Stimulated activated naive B cell treated with anti-CD40 and anti-IgM and Interleukin-4, amounts not matched to agents 10 μg/mL and 1 μg/mL and 100 μg/mL, for 72 hours (primary cell): ENCODE measurements around the gene BAZ2B.
"Not testable (repeated sequence)": the region's sequence is repeated elsewhere in the genome, so short reads cannot be mapped to it uniquely, and the experiment has no call there.

Source experiments
- ATAC-seq, 2 donors: fragments of 150-1000 bp; cut with Tn5 transposase; replicated peaks; 2 replicates each; pipeline ENCODE4 v1.10.0; 2021; ENCODE audit warnings: moderate library complexity in 1 of 2
- DNase-seq: peaks from one replicate; pipeline ENCODE4 v3.0.0; 2021
- H3K27ac Mint-ChIP-seq: one replicate; pipeline ENCODE4 v1.8.0; 2022; ENCODE audit warnings: mild to moderate bottlenecking, mixed read lengths
- H3K27me3 Mint-ChIP-seq, 2 donors: one replicate each; pipeline ENCODE4 v1.8.0; 2022; ENCODE audit warnings: mixed read lengths in 2 of 2
- H3K36me3 Mint-ChIP-seq, 2 donors: one replicate each; pipeline ENCODE4 v1.8.0; 2022; ENCODE audit warnings: mixed read lengths in 2 of 2, mild to moderate bottlenecking in 1 of 2
- H3K4me1 Mint-ChIP-seq, 2 donors: one replicate each; pipeline ENCODE4 v1.8.0; 2022; ENCODE audit warnings: mixed read lengths in 2 of 2, mild to moderate bottlenecking in 1 of 2
- H3K4me3 Mint-ChIP-seq, 2 donors: one replicate each; pipeline ENCODE4 v1.8.0; 2022; ENCODE audit warnings: mild to moderate bottlenecking in 2 of 2, mixed read lengths in 2 of 2, moderate library complexity in 1 of 2
- H3K9me3 Mint-ChIP-seq, 2 donors: one replicate each; pipeline ENCODE4 v1.8.0; 2022; ENCODE audit warnings: mixed read lengths in 2 of 2, mild to moderate bottlenecking in 1 of 2

BAZ2B gene

DNA sequence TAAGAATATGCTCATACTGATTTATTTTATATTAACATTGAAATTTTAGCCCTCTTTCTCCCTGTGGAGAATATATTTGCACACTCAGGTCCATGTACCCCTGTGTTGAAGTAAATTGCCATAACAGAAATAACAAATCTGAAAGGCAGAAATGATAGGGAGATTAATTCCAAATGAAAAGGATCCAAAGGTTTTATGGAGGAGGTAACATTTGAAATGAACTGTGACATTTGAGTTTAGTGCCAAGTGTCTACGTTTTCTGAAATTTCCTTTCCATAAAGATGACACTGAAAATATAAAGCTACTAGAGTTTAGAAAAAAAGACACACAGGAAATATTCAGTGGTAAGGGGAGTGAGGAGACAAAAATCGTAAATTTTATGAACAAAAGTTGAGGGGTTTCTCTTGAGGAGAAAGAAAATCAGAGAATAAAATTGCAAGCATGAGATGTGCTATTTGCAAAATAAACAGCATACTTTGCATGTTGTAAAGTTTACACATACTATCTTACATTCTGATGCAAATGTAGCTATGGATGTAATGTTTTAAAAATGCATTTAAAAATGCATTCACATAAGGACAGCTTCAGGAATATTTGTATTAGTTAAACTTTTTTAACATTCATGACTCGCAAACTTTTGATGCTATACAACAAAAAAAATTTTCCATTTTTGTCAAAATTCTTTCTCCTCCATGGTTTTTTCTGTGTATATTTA is 69.5 kb downstream of the BAZ2B start:
- Mint-ChIP-seq H3K4me3 (no peak overlapping the region), H3K4me1 (peaks cover 3 to 6% of the 10 kb centered on the region in 2 donors), H3K27me3 (no peaks in the 10 kb centered on the region), H3K36me3 (peaks cover 5 to 8% of the 10 kb centered on the region in 2 donors), H3K27ac (no peak overlapping the region), H3K9me3 (peaks cover 3 to 7% of the 10 kb centered on the region in 2 donors)
- ATAC-seq (no peak), DNase-seq (no peak)

DNA sequence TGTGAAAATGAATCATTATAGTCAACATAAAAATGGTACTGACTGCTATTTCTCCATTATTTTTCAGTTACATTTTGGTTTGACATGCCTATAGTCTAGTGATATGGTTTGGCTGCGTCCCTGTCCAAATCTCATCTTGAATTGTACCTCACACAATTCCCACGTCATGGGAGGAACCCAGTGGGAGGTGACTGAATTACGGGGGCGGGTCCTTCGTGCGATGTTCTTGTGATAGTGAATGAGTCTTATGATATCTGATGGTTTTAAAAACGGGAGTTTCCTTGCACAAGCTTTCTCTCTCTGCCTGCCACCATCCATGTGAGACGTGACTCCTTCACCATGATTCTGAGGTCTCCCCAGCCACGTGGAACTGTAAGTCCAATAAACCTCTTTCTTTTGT is 70.3 kb downstream of the BAZ2B start:
- DNase-seq (no peak), ATAC-seq (no peak)
- H3K4me1 Mint-ChIP-seq: peaks cover 3 to 6% of the 10 kb centered on the region in 2 donors
- H3K9me3 Mint-ChIP-seq: peaks cover 8 to 10% of the 10 kb centered on the region in 2 donors
- peaks cover 9 to 14% of the 10 kb centered on the region in 2 donors for H3K36me3 Mint-ChIP-seq
- H3K27me3 Mint-ChIP-seq: no peaks in the 10 kb centered on the region
- no peak overlapping the region for H3K4me3 Mint-ChIP-seq
- H3K27ac Mint-ChIP-seq: no peak overlapping the region

DNA sequence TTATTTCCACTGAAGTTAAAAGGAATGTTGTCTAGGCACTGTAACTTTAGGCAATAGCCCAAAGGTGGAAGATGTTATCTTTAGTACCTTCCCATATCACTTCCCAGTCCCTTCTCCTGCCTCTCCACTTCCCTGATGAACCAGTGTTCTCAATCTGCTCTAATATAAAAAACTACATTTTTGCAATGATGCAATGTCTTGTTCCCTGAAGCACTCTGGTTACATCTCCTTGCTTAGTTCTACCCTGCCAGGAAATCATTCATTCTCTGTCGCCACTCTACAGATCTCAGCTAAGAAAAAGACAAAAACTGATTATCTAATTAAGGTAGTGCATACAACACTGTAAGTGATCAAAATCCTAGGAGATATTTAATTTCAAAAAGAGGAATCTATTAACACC is 71.3 kb downstream of the BAZ2B start:
- H3K36me3 Mint-ChIP-seq: peaks cover 9 to 14% of the 10 kb centered on the region in 2 donors
- DNase-seq (no peak), ATAC-seq (no peak)
- peaks cover 8 to 10% of the 10 kb centered on the region in 2 donors for H3K9me3 Mint-ChIP-seq
- peaks cover 3 to 6% of the 10 kb centered on the region in 2 donors for H3K4me1 Mint-ChIP-seq
- H3K4me3 Mint-ChIP-seq: no peak overlapping the region
- no peaks in the 10 kb centered on the region for H3K27me3 Mint-ChIP-seq
- H3K27ac Mint-ChIP-seq: no peak overlapping the region

DNA sequence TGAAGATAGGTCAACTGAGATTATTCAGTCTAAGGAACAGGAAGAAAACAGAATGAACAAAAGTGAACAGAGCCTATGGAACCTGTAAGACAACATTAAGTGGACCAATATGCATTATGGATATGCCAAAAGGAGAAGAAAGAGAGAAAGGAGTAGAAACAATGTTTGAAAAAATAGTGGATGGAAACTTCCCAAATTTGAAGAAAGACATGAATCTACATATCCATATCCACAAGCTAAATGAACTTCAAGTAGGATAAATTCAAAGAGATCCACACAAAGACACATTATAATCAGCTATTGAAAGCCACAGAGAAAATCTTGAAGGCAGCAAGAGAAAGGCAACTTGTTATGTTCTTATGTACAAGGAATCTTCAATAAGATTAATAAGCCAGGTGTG is 74.2 kb downstream of the BAZ2B start:
- H3K9me3 Mint-ChIP-seq: peaks cover 8 to 9% of the 10 kb centered on the region in 2 donors
- no peaks in the 10 kb centered on the region for H3K27me3 Mint-ChIP-seq
- no peak for DNase-seq
- no peak overlapping the region for H3K4me3 Mint-ChIP-seq
- no peak overlapping the region for H3K27ac Mint-ChIP-seq
- H3K4me1 Mint-ChIP-seq: no peaks in the 10 kb centered on the region
- no peak for ATAC-seq
- H3K36me3 Mint-ChIP-seq: peaks cover 9 to 14% of the 10 kb centered on the region in 2 donors

DNA sequence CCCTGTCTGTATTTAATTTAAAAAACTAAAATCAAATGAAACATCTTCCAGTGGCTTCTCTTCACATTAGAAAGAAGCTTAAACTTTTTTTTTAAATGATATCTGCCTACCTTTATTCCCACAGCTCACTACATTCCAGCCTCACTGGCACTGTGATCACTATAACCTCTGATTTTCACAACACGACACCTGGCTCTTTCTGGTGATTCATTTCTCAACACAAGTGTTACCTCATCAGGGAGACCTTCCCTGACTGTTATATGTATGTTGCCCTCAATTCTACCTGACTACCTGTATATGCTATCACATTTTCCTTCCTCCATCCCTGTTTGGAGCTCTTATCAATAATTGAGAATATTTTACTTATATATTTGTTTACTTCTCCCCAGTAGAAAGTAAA is 76.6 kb downstream of the BAZ2B start:
- Mint-ChIP-seq H3K36me3 (peaks cover 9 to 14% of the 10 kb centered on the region in 2 donors), H3K4me1 (no peaks in the 10 kb centered on the region), H3K27me3 (no peaks in the 10 kb centered on the region), H3K27ac (no peak overlapping the region), H3K4me3 (no peak overlapping the region), H3K9me3 (peaks cover 8 to 9% of the 10 kb centered on the region in 2 donors)
- no peak for ATAC-seq
- DNase-seq: no peak

DNA sequence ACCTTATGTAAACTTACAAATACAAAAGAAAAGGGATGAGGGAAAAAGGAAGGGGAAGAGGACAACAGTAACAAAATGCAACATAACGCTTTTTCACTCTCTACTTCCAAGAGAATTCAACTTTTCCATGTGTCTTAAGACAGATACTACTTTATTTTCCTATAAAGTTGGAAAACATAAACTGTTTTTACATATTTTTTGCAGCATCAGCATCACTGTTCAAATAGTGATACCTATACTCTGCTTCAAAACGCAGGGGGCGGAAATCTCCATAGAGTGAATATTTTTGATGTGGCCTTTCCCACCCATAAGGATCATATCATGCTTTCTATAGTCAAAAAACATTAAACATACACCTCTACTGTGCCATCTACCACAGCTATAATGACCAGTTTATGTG is 77.5 kb downstream of the BAZ2B start:
- Mint-ChIP-seq H3K4me1 (no peaks in the 10 kb centered on the region), H3K4me3 (no peak overlapping the region), H3K27me3 (no peaks in the 10 kb centered on the region), H3K9me3 (peaks cover 6 to 8% of the 10 kb centered on the region in 2 donors), H3K27ac (no peak overlapping the region), H3K36me3 (peaks cover 8 to 10% of the 10 kb centered on the region in 2 donors)
- DNase-seq (no peak), ATAC-seq (no peak)

DNA sequence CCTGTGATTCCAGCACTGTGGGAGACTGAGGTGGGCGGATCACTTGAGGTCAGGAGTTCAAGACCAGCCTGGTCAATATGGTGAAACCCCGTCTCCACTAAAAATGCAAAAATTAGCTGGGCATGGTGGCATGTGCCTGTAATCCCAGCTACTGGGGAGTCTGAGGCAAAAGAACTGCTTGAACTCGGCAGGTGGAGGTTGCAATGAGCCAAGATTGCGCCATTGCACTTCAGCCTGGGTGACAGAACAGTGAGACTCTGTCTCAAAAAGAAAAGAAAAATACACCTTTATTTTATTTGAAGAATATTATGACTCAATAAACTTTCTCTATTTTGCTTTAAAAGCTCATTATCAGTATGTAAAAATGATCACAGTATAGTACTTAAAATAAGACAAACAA is 81.1 kb downstream of the BAZ2B start:
- H3K27me3 Mint-ChIP-seq, H3K4me3 Mint-ChIP-seq, H3K4me1 Mint-ChIP-seq, H3K27ac Mint-ChIP-seq, DNase-seq, H3K9me3 Mint-ChIP-seq, ATAC-seq, H3K36me3 Mint-ChIP-seq: not testable (repeated sequence)

DNA sequence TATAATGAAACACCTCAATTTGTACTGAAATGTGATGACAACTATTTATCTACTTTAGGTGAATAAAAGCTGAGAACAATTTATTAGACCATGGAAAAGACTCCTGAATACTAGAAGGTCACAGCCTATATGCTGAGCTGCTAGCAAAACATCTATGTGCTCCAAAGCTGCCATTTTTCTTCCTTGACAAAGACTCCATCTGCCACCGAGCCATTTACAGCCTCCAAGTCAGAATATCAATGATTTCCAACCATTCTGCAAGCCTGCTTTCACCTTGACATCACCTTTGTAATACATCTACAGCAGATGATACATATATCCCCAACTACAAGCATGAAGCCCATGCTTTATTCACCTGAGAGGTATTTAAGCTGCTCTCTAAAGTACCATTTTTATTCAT is 84.9 kb downstream of the BAZ2B start:
- DNase-seq (no peak), ATAC-seq (no peak)
- Mint-ChIP-seq H3K9me3 (no peaks in the 10 kb centered on the region), H3K27ac (no peak overlapping the region), H3K27me3 (no peaks in the 10 kb centered on the region), H3K36me3 (peaks cover 0 to 7% of the 10 kb centered on the region in 2 donors), H3K4me3 (no peak overlapping the region), H3K4me1 (no peaks in the 10 kb centered on the region)

DNA sequence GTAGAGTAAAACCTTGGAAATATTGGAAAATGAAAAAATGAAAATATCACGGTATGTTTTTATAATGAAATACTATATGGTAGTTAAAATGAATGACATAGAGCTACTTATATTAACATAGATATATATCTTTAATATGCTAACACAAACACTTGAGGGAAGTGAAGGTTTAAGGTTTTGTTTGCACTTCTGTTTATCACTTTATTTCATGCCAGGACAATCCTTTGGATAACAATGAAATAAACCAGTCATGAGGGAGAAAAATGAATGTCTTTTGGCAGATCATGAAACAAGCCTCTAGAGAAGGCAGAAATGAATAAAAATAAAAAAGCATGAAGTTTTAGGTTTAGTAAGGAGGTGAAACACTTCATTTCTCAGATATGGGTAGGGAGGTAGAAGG is 89.9 kb downstream of the BAZ2B start:
- Mint-ChIP-seq H3K4me3 (no peak overlapping the region), H3K9me3 (no peaks in the 10 kb centered on the region), H3K4me1 (no peaks in the 10 kb centered on the region), H3K36me3 (peaks cover 0 to 7% of the 10 kb centered on the region in 2 donors), H3K27me3 (no peaks in the 10 kb centered on the region), H3K27ac (no peak overlapping the region)
- ATAC-seq (no peak), DNase-seq (no peak)

DNA sequence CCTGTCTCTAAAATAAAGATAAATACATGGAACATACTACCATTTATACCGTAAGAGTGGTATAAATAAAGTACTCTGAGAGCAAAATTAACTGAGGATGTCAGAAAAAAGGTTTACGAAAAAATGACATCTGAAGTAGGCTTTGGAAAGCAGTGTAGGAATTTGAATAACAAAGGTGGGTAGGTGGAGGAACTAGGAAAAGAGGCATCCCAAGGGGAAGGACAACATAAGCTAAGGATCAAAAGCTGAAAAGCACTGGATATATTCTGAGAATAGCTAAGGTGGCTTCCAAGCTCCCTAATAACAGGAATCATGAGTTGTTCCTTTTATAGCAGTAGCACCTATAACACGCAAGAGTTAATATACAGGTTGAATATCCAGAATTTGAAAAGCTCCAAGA is 91.3 kb downstream of the BAZ2B start:
- Mint-ChIP-seq H3K4me3 (no peak overlapping the region), H3K27ac (no peak overlapping the region), H3K4me1 (no peaks in the 10 kb centered on the region), H3K27me3 (no peaks in the 10 kb centered on the region), H3K9me3 (no peaks in the 10 kb centered on the region), H3K36me3 (peaks cover 0 to 7% of the 10 kb centered on the region in 2 donors)
- ATAC-seq (no peak), DNase-seq (no peak)

DNA sequence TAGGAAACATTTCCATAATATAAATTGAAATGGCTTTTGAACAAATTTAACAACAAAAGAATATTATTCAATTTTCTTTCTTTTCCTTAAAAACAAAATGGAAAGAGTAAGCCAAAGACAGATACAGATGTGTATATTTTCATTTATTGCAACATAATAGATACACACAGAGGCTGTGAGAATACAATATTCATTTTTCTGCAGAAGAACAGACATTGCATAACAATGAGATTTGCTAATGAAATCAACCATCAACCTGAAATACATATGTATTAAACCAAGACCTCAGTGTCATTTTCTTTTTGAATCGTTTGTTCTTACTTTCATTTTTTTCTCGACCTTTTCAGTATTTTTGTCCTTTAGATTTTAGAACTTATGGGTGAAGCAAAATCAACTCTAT is 95.1 kb downstream of the BAZ2B start:
- H3K36me3 Mint-ChIP-seq: no peaks in the 10 kb centered on the region
- H3K9me3 Mint-ChIP-seq: no peaks in the 10 kb centered on the region
- no peak for ATAC-seq
- H3K4me3 Mint-ChIP-seq: no peak overlapping the region
- H3K27me3 Mint-ChIP-seq: no peaks in the 10 kb centered on the region
- no peak for DNase-seq
- no peaks in the 10 kb centered on the region for H3K4me1 Mint-ChIP-seq
- no peak overlapping the region for H3K27ac Mint-ChIP-seq

DNA sequence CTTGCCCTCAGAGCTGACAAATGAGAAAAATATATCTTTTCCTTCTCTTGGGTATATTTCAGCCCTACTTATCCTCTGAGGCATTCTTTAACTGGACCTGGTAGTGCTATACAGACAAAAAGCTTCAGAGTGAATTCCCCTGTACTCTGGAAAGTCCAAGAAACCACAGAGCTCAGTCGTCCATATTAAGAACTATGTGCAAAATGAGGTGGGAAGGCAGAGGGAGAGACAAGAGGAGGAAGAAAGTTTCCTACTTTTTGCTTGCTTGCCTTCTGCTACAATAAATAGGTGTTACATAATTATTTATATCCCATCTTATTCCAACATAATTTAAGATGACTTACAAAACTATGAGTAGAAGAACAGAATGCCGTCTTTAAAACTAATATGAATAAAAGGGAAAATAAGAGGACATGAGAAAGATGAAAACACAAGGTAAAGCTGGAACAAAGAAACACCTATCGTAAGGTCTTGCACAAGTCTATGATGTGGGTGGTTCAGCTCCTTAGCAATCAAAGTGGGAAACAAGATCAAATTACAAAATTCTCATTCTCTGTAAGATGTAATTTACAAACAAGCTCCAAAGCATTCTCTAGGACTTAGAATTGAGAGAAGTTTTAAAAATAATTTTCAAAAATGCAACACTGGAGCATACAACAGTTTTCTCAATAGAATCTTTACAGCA is 97.9 kb downstream of the BAZ2B start:
- Mint-ChIP-seq H3K9me3 (no peaks in the 10 kb centered on the region), H3K27ac (no peak overlapping the region), H3K27me3 (no peaks in the 10 kb centered on the region), H3K4me1 (peaks cover 4 to 8% of the 10 kb centered on the region in 2 donors), H3K36me3 (peaks cover 1 to 2% of the 10 kb centered on the region in 2 donors), H3K4me3 (no peak overlapping the region)
- no peak for DNase-seq
- ATAC-seq: no peak

DNA sequence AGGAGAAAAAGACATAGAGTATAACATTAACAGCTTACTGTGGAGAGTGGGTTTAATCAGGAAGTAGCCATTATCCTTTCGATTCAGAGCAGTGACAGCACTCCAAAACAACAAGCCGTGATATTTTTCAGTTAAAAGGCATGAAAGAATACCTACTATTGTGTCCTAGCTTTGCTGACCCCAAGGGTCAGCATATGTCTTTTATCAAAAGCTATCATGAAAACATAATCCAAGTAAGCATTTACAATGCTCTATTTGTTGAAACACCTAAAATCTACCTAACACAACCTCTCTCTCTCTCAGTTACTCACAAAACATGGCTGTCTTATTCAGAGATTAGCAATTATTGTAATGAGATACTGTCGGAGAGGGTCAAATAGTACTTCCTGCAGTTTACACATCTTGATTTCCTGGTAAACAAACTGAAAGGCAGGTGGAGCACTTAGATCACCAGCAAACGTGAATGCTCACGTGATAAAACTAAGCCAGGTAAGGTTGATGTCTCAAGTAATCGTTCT is 100.0 kb downstream of the BAZ2B start:
- Mint-ChIP-seq H3K4me3 (peak overlapping the region; percentile 77 to 83), H3K27ac (peak overlapping the region; percentile 81), H3K27me3 (no peaks in the 10 kb centered on the region), H3K9me3 (no peaks in the 10 kb centered on the region), H3K4me1 (peaks cover 8 to 11% of the 10 kb centered on the region in 2 donors), H3K36me3 (peaks cover 3 to 5% of the 10 kb centered on the region in 2 donors)
- ATAC-seq (peak; percentile 97 to 98), DNase-seq (peak; percentile 5)

DNA sequence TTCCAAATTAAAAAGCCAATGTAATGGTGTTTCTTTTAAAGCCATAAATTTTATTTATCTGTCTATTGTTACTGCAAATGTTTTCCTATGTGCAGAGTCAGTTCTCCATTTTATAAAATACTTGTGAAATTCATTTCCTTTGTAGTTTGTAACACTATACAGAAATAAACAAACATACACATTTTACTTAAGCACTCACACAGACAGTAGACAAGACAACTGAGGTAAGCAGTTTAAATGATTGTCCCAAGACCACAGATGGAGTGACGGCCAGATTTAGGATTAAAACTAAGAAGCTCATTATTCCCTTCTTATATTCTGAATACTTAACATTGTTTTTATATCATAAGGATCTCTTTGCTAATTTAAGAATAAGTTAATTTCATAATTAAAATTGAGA is 100.9 kb downstream of the BAZ2B start:
- Mint-ChIP-seq H3K27me3 (no peaks in the 10 kb centered on the region), H3K27ac (peak overlapping the region; percentile 92), H3K4me3 (peak overlapping the region; percentile 59 to 75), H3K9me3 (no peaks in the 10 kb centered on the region), H3K4me1 (peaks cover 8 to 11% of the 10 kb centered on the region in 2 donors), H3K36me3 (peaks cover 3 to 5% of the 10 kb centered on the region in 2 donors)
- no peak for ATAC-seq
- DNase-seq: no peak

DNA sequence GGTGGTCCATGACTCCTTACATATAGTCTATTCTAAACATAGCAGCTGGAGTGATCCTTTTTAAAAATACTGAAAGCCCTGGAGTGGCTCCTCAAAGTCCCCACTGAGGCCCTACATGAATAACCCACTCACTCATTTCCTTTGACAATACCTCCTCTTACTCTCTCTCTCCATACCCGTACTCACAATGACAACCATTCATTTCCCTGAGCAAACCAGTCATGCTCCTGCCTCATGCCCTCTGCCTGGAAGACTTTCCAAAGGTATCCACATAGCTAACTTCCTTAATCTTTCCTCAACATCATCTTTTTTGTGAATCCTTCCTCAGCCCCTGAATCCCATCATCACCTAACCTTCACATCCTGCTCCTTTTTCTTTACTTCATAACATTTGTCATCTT is 102.6 kb downstream of the BAZ2B start:
- H3K36me3 Mint-ChIP-seq: peaks cover 3 to 5% of the 10 kb centered on the region in 2 donors
- H3K9me3 Mint-ChIP-seq: no peaks in the 10 kb centered on the region
- no peak overlapping the region for H3K27ac Mint-ChIP-seq
- no peaks in the 10 kb centered on the region for H3K27me3 Mint-ChIP-seq
- H3K4me3 Mint-ChIP-seq: no peak overlapping the region
- ATAC-seq (no peak), DNase-seq (no peak)
- H3K4me1 Mint-ChIP-seq: peaks cover 10 to 11% of the 10 kb centered on the region in 2 donors
